Medulla oblongata (tissue), 1 donor: ENCODE measurements around the gene CYP8B1.

ENCODE experiments used
- DNase-seq: peaks from one replicate; pipeline ENCODE4 v3.0.0-alpha.2; 2015; ENCODE audit errors: extremely low spot score

Gene CYP8B1, protein sequence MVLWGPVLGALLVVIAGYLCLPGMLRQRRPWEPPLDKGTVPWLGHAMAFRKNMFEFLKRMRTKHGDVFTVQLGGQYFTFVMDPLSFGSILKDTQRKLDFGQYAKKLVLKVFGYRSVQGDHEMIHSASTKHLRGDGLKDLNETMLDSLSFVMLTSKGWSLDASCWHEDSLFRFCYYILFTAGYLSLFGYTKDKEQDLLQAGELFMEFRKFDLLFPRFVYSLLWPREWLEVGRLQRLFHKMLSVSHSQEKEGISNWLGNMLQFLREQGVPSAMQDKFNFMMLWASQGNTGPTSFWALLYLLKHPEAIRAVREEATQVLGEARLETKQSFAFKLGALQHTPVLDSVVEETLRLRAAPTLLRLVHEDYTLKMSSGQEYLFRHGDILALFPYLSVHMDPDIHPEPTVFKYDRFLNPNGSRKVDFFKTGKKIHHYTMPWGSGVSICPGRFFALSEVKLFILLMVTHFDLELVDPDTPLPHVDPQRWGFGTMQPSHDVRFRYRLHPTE

DNA sequence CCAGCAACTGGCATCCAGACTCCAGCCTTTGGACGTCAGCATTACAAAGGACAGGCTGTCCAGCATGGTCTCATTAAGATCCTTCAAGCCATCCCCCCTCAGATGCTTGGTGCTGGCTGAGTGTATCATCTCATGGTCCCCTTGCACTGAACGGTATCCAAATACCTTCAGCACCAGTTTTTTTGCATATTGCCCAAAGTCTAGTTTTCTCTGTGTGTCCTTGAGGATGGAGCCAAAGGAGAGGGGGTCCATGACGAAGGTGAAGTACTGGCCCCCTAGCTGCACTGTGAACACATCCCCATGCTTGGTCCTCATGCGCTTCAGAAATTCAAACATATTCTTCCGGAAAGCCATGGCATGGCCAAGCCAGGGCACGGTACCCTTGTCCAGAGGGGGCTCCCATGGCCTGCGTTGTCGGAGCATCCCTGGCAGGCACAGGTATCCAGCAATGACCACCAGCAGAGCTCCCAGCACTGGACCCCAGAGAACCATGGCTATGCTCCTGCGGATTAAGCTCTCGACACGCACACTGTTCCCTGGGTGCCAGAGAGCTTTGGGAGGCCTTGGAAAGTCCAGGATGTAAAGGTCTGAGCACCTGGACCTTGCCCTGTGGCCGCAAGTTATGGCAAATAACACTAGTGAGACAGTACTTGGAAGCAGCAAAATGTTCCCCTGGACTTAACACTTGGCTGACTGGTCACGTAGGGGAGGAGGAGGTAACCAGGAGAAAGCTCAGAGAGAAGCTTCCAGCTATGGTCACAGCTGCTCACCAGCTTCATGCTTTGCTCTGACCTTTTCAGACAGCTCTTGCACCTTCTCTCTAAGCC, at the start of gene CYP8B1:
Gene CYP8B1 (minus strand): TSS at position 555 of the 827 bp plus-strand sequence. CDS start 63 bp downstream, at position 492.
- no peak for DNase-seq

DNA sequence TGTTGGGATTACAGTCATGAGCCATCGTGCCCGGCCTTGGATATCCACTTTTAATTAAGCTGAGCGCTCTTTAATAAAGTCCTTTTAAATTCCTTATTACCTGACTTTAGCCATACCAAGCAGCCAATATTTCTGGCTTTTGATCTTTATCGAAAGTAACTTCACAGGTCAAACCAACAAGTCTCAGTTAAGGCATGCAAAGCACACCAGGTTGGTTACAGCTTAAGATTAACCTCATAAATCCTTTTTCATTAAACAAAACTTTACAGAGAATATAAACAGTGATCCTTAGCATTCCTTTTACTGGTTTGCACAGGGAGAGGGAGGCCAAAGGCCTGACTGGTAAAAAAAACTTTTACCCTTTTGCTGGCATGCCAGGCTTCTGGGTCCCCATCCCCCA, 47.9 kb upstream of the CYP8B1 start:
- no peak for DNase-seq

DNA sequence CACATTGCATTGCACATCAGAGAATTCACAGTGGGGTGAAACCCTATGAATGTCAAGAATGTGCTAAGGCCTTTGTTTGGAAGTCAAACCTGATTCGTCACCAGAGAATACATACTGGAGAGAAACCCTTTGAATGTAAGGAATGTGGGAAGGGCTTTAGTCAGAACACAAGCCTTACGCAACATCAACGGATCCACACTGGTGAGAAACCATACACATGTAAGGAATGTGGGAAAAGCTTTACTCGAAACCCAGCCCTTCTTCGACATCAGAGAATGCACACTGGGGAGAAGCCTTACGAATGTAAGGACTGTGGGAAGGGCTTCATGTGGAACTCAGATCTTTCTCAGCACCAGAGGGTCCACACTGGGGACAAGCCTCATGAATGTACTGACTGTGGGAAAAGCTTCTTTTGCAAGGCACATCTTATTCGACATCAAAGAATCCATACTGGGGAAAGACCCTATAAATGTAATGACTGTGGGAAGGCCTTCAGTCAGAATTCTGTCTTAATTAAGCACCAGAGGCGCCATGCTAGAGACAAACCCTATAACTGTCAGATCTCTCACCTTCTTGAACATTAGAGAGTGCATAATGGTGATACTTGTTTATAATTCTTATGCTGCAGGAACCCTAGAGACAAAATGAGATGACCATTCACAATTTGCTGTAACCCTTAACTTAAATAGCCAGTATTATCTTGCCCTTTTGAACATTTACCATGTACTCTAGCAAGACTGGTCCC, 39.3 kb upstream of the CYP8B1 start:
- DNase-seq: no peak

DNA sequence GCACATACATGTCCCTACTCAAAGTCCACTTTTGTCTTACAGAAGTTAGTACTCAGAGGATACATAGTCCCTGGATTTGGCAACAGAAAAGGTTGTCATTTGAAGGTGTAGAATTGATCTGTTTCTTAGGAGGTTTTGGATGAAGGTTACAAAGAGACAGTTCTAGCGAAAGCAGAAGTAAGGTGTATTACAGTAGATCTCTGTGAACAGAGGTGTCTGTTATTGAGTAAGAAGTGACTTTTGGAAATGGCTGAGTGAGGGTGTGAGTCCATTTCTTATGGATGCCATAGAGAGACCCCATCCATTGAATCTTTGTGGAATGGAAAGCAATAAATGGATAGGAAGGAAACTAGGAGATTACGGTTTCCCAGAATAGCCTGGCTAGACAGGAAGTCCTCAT, 35.9 kb upstream of the CYP8B1 start:
- DNase-seq: no peak

DNA sequence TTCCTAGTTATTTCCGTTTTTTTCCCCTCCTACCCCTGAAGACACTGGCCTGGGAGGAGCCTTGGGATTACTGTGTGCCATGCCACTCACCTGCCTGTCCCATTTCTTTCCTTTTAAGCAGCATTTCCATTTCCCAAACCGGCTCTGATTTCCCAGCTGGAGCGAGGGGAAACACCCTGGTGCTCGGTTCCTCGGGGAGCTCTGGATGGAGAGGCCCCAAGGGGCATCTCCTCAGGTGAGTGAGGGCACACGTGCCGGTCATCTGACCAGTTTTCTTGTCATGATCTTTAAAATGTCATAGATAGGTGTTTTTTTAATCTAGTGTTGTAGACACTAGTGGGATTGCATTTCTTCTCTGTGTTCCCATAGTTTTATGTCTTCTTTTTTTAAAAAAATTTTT, 33.0 kb upstream of the CYP8B1 start:
- DNase-seq: no peak

DNA sequence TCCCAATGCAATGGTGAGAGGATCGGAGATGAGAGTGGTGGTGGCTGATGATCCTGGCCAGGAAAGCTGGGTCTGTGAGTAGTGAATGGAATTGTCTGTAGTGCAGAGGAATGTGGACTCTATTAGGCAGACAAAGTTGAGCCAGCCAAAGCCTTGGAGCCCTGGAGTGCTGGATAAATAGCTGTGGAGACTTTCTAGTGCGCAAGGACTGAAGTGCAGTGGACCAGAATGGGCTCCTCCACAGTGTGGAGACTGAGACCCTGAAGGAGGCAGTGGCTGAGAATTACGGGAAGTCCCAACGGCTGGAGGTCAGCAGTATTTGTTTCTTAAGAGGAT, 31.1 kb upstream of the CYP8B1 start:
- peak; percentile 20 for DNase-seq

DNA sequence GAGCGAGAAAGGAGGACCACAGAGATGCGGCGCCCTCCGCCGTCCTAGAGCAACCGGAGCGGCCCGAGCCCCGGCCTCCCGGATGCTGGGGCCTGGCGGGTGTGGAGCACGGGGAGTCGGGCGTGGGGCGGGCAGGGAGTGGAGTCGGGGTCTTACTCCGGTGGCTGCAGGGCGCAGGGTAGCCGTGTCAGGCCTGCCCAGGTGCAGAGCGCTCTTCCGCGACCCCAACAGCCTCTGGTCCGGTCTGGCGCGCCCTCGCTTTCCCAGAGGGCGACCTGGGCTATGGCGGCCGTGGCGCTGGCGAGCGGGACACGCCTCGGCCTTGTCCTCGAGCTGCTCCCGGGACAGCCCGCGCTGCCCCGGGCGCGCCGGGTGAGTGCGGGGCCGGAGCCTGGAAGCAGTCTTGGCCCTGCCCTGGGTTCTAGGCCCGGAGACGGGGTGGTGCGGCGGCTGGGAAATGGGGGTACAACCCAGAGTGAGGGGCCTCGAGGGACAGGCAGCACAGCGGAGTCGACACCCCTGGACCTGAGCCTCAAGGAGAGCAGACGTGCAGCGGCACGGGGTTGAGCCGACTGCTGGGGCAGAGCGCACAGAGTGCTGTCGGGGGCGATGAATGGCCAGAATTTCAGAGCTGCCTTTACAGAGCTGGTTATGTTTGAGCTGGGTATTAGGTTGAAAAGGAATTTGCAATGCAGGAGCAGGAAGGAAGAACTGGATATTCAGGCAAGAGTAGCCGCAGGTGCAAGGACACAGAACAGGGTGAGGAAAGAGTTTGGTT, 30.6 kb upstream of the CYP8B1 start, which contains the start of gene ZNF662:
Gene ZNF662 (plus strand): TSS at position 73 of the 778 bp plus-strand sequence. CDS start 1,973 bp downstream, outside the sequence.
- DNase-seq: peak; percentile 53

DNA sequence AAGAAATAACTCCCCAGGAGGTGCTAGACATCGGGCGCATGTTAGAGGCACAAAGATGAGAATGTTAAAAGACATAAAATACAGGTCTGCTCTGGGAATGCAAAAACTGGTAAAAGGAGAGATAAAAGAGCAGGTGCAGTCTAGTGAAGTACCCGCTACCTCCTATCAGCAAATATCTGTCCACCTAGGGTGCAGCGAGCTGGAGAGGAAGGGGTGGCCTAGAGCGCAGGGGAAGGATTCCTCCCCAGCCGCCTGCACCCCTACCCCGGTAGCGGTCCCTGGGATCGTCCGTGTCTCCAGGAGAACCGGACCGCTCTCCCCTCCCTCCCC, 30.0 kb upstream of the CYP8B1 start:
- no peak for DNase-seq

DNA sequence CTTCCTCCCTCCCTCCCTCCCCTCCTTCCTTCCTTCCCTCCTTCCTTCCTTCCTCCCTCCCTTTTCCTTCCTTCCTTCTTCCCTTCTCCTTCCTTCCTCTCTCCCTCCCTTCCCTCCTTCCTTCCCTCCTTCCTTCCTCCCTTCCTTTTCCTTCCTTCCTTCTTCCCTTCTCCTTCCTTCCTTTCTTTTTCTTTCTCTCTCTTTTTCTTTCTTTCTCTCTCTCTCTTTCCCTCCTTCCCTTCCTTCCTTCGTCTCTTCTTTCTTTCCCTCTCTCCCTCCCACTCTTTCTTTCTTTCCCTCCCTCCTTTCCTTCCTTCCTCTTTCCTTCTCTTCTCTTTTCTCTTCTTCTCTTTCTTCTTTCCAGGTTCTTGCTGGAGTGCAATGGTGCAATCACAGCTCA, 28.4 kb upstream of the CYP8B1 start:
- no peak for DNase-seq

DNA sequence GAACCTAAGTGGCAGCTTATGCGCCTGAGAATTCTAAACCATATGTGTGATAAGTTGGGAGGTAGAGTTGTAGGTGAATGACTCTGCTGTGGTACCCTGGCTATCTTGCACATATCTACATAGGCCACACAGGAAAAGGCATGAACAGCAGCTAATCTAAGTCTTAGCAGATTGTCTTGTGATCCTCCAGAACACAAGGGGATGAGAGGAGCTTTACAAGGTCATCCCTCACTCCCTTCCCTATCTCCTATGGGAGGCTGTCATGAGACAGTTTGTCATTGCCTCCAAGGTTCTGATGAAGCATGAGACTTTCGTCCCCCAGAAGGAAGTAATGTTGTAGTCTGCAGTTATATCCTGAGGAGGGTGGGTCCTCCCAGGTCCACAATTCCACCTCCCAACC, 26.6 kb upstream of the CYP8B1 start:
- no peak for DNase-seq

DNA sequence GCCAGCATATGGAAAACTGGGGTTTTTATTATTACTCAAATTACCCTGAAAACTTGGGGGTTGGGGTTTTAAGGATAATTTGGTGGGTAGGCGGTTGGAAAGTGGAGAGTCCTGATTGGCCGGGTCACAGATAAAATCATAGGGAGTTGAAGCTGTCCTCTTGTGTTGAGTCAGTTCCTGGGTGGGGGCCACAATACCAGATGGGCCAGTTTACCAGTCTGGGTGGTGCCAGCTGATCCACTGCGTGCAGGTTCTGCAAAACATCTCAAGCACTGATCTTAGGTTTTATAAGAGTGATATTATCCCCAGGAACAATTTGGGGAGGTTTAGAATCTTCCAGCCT, 25.4 kb upstream of the CYP8B1 start:
- no peak for DNase-seq

DNA sequence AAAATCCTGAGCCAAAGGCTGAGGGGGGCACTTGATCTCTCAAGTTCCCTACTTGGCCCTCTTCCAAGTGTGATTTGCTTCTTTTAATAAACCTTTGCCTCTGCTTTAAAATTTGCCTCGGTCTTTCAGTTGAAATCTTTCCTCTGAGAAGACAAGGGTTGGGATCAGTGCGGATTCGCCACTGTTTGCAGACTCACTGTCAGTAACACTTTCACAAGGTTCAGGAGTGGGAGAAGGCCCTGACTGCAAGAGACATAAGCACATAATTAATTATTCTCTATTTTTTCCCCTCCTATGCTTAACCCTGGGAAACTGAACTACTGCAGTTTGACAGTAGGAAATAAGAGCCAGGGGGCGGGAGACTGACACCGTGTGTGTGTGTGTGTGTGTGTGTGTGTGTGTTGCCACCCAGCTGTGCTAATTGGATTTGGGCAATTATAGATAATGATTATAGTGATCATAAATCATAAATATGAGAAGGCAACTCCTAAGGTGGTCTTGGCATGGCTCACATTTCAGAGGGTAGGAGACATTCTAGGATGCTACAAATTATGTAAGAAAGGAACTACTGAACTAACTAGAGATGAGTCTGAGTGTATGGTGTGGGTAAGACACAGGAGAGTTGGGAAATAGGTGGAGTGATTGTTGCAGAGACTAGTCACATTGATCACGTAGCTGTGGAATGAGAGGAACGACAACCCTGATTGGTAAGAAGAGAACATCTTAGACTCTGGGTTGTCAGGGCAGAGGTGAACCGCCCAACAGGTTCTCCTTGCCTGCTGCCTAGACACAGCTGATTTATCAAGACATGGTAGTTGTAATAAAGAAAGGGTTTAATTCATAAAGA, 24.8 kb upstream of the CYP8B1 start:
- no peak for DNase-seq

DNA sequence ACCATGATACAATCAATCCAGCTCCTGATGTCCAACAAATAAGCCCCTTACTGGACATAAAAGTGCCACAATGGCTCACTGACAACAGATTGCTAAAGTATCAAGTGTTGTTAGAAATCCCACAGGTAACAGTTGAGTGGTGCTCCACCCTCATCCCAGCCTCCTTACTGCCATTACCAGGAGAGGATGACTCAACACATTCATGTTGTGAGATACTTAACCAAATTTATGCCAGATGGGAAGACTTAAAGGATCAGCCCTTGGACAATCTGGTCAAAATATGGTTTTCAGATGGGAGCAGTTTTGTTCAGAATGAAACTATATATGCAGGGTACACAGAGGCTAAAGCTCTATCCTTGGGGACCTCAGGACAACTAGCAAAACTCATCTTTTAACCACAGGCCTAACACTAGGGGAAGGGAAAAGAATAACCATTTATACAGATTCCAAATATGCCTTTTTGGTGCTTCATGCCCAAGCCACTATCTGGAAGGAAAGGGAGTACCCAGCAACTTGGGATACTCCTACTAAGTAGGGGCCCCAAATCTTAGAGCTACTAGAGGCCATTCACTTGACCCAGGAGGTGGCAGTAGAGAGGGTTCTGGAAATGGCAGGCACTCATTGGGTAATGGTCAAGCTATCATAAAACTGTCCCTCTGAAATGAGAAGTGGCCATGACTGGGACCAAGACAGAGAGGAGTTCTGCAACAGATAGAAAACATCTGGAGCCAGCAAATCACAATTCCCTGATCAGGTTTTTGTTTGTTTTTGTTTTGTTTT, 23.4 kb upstream of the CYP8B1 start:
- DNase-seq: no peak

DNA sequence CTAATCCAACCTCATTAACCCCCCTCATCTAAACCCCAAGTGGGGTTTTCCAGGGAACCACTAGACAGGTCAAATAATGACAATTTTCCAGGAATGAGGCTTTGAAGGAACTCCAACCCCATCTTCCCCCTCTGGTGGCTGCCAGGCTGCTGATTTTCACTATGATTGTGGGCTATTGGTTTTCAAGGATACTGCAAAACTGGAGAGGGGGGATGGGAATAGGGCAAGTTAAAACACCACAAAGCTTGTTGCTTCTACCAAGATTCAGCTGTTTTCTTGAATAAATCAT, 19.8 kb upstream of the CYP8B1 start:
- no peak for DNase-seq

DNA sequence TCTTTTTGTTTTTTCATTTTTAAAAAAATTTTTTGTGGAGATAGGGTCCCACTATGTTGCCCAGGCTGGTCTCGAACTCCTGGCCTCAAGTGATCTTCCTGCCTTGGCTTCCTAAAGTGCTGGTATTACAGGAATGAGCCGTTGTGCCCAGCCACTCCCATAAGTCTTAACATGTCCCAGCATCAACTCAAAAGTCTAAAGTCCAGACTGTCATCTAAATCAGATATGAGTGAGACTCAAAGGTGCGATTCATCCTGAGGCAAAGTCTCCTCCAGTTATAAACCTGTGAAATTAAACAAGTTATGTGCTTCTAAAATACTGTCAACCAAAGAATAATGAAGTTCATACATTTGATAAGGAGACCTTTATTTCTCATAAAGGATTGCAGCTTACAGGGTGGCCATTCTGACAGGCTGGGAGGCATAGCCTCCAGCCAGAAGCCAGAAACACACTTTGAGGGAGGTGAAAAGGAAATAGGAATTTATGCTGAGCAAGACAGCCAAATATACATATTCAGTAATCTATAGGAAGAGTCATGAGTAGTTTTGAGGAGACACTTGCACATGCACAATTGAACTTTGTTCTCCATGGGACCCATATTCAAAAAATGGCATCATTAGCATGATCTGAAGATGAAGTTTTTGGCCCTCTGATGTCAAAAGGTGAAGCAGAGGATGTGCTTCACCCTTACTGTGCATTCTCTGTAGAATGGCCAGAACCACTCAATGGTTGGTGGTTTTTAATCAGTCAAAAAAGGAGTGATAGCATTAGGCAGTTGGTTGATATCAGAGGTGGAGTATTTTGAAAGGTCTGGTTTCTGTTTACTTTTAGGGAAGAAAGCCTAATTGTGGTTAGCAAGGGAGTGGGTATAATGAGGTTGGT, 19.3 kb upstream of the CYP8B1 start:
- no peak for DNase-seq

DNA sequence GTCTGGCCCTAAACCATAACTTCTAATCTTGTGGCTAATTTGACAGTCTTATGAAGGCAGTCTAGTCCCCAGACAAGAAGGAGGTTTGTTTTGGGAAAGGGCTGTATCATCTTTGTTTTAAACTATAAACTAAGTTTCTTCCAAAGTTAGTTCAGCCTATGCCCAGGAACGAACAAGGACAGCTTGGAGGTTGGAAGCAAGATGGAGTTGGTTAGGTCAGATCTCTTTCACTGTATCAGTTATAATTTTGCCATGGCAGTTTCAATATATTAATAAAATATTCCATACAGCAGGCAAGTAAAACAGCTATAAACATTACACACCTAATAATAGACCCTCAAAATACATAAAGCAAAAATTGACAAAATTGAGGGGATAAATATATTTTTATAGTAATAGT, 17.1 kb upstream of the CYP8B1 start:
- no peak for DNase-seq

DNA sequence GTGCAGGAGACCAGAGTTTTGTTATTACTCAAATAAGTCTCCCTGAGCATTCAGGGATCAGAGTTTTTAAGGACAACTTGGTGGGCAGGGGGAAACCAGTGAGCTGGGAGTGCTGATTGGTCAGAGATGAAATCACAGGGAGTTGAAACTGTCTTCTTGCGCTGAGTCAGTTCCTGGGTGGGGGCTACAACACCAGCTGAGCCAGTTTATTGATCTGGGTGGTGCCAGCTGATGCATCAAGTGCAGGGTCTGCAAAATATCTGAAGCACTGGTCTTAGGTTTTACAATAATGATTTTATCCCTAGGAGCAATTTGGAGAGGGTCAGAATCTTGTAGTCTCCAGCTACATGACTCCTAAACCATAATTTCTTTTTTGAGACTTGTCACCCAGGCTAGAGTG, 16.5 kb upstream of the CYP8B1 start:
- DNase-seq: no peak

DNA sequence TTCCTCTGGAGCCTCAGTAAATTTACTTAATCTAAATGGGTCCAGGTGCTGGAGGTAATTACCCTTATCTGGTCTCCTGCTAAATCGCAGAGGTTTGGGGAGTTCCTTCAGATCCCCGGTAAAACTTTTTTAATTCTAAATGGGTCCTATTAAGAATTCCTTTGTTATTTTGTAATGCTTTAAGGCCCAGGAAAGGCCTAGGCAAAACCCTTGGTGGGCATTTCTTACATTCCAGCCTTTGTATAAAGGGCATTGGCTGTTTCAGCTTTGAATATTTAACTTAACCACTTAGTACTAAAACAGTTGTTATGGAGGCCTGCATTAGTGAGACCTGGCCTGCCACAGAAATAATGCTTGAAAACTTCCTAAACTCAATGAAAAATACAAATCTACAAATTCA, 15.4 kb upstream of the CYP8B1 start:
- no peak for DNase-seq

DNA sequence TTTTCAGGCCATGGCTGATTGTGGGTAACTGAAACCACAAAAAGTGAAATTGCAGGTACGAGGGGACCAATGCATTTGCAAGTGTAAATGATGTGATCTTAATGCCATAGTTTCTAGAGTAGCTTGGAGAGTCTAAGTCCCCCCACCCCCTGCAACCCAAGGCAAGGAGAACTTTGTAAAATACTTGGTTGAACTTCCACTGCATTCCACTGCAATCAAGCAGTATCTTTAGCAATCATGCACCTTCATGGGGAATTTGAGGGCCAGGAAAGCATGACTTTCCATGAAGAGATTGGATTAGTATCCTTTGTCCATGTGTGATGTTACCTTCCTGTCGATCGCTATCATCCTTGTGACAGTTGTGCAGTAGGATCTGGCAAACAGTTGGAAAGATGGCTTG, 11.4 kb upstream of the CYP8B1 start:
- DNase-seq: no peak
